Activated CD8-positive, alpha-beta T cell treated with anti-CD3 and anti-CD28 coated beads for 36 hours (primary cell): ENCODE data around the gene FRYL. TPM values are rescaled to one million over a fixed set of nuclear protein-coding genes. Genes with fewer than 3 reads are reported as not detected.

Experiments
- ATAC-seq: fragments of 200-7000 bp; cut with Tn5 transposase; one replicate; pipeline ENCODE4 v1.10.0; 2021; ENCODE audit warnings: mild to moderate bottlenecking, moderate library complexity
- CTCF ChIA-PET: fragments of 350-600 bp; sonication (Branson Sonifier 250); formaldehyde crosslinking; loops from one replicate; lab custom pipeline; 2021; ENCODE audit warnings: antibody characterized with exemption; lab: Charles Lee
- POLR2A ChIA-PET: fragments of 350-600 bp; sonication (Branson Sonifier 250); formaldehyde crosslinking; loops from one replicate; lab custom pipeline; 2021; ENCODE audit warnings: antibody characterized with exemption; lab: Charles Lee
- DNase-seq: peaks from one replicate; pipeline ENCODE4 v3.0.0-alpha.2; 2020
- H3K27ac Mint-ChIP-seq: one replicate; pipeline ENCODE4 v1.8.0; 2021; ENCODE audit warnings: mild to moderate bottlenecking, mixed read lengths
- H3K27me3 Mint-ChIP-seq: one replicate; pipeline ENCODE4 v1.8.0; 2021; ENCODE audit warnings: mixed read lengths
- H3K36me3 Mint-ChIP-seq: one replicate; pipeline ENCODE4 v1.8.0; 2021; ENCODE audit warnings: low read depth, mixed read lengths
- H3K4me1 Mint-ChIP-seq: one replicate; pipeline ENCODE4 v1.8.0; 2021; ENCODE audit warnings: low read depth, mixed read lengths
- H3K4me3 Mint-ChIP-seq: one replicate; pipeline ENCODE4 v1.8.0; 2021; ENCODE audit warnings: mild to moderate bottlenecking, moderate library complexity, mixed read lengths
- H3K9me3 Mint-ChIP-seq: one replicate; pipeline ENCODE4 v1.8.0; 2021; ENCODE audit warnings: mixed read lengths
- intact Hi-C: fragments of 100-400 bp; cut with micrococcal nuclease; formaldehyde crosslinking; loops from one replicate; pipeline ENCODE4 v1.10.0; 2022
- total RNA-seq, 2 experiments: library from RNA; stranded (reverse); gene quantifications; one replicate each; pipeline ENCODE4 v1.2.3, GENCODE V29; 2021
- TF ChIP-seq, protein P1 (sequence below): fragments of 200-600 bp; IDR thresholded peaks from one replicate; pipeline ENCODE4 v1.8.0; 2022; ENCODE audit warnings: antibody characterized with exemption, mild to moderate bottlenecking

The FRYL gene
- total RNA-seq, 2 experiments from 2014 or later: 66.6 to 73.2 TPM

DNA sequence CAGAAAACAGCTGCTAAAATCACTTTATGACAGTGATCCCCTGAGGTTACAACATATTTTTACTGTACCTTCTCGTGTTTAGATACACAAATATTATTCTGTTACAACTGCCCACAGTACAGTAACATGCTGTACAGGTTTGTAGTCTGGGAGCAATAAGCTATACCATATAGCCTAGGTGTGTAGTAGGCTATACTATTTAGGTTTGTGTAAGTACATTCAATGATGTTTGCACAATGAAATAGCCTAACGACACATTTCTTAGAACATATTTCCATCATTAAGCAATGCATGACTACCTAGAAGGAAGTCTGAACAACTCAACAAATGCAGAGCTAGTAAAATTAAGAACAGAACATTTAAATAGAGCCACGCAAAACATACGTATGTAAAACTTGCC lies 177.3 kb downstream of the FRYL start:
- Mint-ChIP-seq H3K4me3 (no peak overlapping the region), H3K9me3 (no peaks in the 10 kb centered on the region), H3K27me3 (no peaks in the 10 kb centered on the region), H3K27ac (no peak overlapping the region), H3K4me1 (no peaks in the 10 kb centered on the region), H3K36me3 (peaks cover 8% of the 10 kb centered on the region)
- ChIA-PET CTCF (interaction anchor here (1.1 kb wide), 1 partner anchor 92 kb away, joined by 3 read pairs; no protein-coding TSS in a partner anchor), POLR2A (no interaction called here)
- TF ChIP-seq, protein P1, sequence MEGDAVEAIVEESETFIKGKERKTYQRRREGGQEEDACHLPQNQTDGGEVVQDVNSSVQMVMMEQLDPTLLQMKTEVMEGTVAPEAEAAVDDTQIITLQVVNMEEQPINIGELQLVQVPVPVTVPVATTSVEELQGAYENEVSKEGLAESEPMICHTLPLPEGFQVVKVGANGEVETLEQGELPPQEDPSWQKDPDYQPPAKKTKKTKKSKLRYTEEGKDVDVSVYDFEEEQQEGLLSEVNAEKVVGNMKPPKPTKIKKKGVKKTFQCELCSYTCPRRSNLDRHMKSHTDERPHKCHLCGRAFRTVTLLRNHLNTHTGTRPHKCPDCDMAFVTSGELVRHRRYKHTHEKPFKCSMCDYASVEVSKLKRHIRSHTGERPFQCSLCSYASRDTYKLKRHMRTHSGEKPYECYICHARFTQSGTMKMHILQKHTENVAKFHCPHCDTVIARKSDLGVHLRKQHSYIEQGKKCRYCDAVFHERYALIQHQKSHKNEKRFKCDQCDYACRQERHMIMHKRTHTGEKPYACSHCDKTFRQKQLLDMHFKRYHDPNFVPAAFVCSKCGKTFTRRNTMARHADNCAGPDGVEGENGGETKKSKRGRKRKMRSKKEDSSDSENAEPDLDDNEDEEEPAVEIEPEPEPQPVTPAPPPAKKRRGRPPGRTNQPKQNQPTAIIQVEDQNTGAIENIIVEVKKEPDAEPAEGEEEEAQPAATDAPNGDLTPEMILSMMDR: no peak
- intact Hi-C loops: no loop called here
- DNase-seq (no peak), ATAC-seq (no peak)

DNA sequence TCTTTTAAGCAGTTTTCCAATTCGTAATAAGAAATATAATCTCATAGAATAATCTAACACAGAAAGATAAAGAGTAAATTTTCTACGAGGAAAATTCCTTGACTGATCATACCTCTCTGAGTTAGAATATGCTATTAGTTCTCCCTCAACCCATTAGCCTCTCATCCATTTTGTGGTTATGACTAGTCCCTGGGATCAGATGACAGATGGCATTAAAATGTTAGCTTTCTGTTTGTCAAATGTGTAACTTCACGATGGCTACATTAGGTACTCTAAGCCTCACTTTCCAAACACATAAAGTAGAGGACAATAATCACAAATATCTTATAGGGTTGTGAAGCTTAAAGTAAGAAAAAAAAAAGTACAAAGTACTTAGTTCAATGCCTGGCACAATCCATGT lies 177.9 kb downstream of the FRYL start:
- intact Hi-C loops: no loop called here
- POLR2A ChIA-PET: no interaction called here
- Mint-ChIP-seq H3K4me1 (no peaks in the 10 kb centered on the region), H3K9me3 (no peaks in the 10 kb centered on the region), H3K27ac (no peak overlapping the region), H3K36me3 (peaks cover 8% of the 10 kb centered on the region), H3K27me3 (no peaks in the 10 kb centered on the region), H3K4me3 (no peak overlapping the region)
- DNase-seq (no peak), ATAC-seq (no peak)
- CTCF ChIA-PET: interaction anchor here (1.1 kb wide), 1 partner anchor 93 kb away, joined by 3 read pairs; no protein-coding TSS in a partner anchor
- TF ChIP-seq, protein P1: no peak

DNA sequence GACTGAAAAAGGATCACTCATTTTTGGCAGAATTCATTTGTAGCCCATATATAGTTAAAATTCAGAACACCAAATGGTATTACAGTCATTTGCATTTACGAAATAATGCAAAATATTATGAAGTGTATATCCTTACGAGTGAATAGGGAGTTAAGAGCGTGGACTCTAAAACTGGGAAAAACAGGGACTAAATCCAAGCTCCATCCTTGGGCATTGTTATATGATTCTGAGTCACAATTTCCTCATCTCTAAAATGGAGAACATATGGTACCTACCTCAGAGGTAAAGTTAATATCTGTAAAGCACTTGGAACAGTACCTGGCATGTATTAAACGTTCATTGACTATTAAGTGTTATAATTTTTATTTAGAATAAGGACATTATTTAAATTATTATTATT lies 183.7 kb downstream of the FRYL start:
- Mint-ChIP-seq H3K4me1 (no peaks in the 10 kb centered on the region), H3K4me3 (no peak overlapping the region), H3K9me3 (no peaks in the 10 kb centered on the region), H3K27me3 (no peaks in the 10 kb centered on the region), H3K27ac (no peak overlapping the region), H3K36me3 (peaks cover 7% of the 10 kb centered on the region)
- CTCF ChIA-PET: no interaction called here
- POLR2A ChIA-PET: no interaction called here
- ATAC-seq (no peak), DNase-seq (no peak)
- intact Hi-C loops: no loop called here
- TF ChIP-seq, protein P1: no peak

DNA sequence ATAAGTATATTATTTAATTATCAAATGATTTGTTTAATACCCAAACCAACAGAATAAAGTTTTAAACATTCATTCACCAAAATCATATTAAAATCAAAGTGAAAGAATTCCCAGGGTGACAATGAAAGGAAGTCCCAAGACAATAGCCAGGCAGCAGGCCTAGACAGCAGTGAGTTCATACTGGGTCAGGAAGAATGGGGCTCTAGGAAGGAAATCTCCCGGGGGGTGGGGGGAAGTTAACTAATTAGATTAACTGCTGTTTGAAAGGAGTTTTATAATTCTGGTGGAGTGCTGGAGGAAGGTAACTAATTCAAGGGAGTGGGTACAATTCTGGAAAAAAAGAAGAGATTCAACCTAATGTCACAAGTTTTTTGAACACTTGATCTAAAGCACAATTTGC lies 185.9 kb downstream of the FRYL start:
- intact Hi-C loops: no loop called here
- no peaks in the 10 kb centered on the region for H3K9me3 Mint-ChIP-seq
- POLR2A ChIA-PET: interaction anchor here (0.7 kb wide), 1 partner anchor 45 kb away, joined by 3 read pairs; no protein-coding TSS in a partner anchor
- no peak overlapping the region for H3K4me3 Mint-ChIP-seq
- peaks cover 3% of the 10 kb centered on the region for H3K4me1 Mint-ChIP-seq
- H3K36me3 Mint-ChIP-seq: peaks cover 15% of the 10 kb centered on the region
- H3K27me3 Mint-ChIP-seq: no peaks in the 10 kb centered on the region
- ATAC-seq: no peak
- TF ChIP-seq, protein P1: no peak
- no peak overlapping the region for H3K27ac Mint-ChIP-seq
- no peak for DNase-seq
- CTCF ChIA-PET: no interaction called here

DNA sequence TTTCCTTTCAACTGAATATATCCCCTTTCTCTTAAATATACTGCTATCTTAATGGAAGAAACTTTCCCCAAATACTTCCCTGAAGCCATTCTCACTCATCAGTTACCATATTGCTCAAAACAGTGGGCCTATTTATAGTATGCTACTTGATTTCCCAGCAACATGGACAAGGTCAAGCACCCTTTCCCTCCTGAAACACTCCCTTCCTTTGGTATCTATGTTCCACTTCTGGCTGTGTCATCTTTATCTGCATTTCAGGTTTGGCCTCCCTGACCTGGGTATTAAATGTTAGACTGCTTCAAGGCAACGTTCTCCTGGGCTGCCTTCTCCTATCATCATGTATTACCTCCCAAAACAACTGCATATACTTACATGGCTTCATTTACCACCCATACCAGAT lies 188.7 kb downstream of the FRYL start:
- H3K27me3 Mint-ChIP-seq: no peaks in the 10 kb centered on the region
- ChIA-PET CTCF (interaction anchor here (1.3 kb wide), 1 partner anchor 29 kb away, joined by 3 read pairs; no protein-coding TSS in a partner anchor), POLR2A (no interaction called here)
- H3K9me3 Mint-ChIP-seq: no peaks in the 10 kb centered on the region
- no peak for ATAC-seq
- H3K36me3 Mint-ChIP-seq: peaks cover 18% of the 10 kb centered on the region
- H3K27ac Mint-ChIP-seq: no peak overlapping the region
- peaks cover 13% of the 10 kb centered on the region for H3K4me1 Mint-ChIP-seq
- DNase-seq: no peak
- H3K4me3 Mint-ChIP-seq: no peak overlapping the region
- intact Hi-C loops: no loop called here
- TF ChIP-seq, protein P1: no peak
